ENCODE data around the gene PTPRB. TPM values are rescaled to one million over a fixed set of nuclear protein-coding genes. Genes with fewer than 3 reads are reported as not detected.

Gene PTPRB
- total RNA-seq, 4 donors from 2014 or later: 20.2 to 92.1 (median 56.7) TPM

DNA sequence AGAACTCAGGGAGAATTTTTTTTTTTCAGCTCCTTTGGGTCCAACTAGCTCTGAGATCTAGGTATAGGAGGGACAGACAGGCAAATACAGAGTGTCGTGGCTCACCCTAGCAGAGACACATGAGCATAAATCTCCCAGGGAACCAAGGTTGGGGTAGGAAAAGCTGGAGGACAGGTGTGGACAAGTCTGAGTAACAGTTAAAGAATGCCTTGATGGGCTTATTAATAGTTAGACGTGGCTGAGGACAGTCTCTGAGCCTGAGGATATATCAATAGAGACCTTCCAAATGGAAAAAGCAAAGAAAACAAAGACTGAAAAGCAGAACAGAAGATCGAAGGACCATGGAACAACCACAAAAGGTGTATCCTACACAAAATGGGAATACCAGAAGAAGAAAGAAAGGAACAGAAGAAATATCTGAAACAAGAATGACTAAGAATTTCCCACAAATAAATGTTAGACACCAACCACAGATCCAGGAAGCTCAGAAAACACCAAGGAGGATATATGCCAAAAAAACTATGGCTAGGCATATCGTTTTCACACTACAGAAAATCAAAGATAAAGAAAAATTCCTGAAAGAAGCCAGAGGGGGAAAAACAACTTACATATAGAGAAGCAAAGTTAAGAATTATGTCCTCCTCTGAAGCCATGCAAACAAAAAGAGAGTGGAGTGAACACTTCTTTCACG lies 80.9 kb downstream of the PTPRB start:
- TF ChIP-seq, protein P1, sequence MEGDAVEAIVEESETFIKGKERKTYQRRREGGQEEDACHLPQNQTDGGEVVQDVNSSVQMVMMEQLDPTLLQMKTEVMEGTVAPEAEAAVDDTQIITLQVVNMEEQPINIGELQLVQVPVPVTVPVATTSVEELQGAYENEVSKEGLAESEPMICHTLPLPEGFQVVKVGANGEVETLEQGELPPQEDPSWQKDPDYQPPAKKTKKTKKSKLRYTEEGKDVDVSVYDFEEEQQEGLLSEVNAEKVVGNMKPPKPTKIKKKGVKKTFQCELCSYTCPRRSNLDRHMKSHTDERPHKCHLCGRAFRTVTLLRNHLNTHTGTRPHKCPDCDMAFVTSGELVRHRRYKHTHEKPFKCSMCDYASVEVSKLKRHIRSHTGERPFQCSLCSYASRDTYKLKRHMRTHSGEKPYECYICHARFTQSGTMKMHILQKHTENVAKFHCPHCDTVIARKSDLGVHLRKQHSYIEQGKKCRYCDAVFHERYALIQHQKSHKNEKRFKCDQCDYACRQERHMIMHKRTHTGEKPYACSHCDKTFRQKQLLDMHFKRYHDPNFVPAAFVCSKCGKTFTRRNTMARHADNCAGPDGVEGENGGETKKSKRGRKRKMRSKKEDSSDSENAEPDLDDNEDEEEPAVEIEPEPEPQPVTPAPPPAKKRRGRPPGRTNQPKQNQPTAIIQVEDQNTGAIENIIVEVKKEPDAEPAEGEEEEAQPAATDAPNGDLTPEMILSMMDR (IDR thresholded peaks at IDR 0.05; ENCODE audit: low read depth): no peak

DNA sequence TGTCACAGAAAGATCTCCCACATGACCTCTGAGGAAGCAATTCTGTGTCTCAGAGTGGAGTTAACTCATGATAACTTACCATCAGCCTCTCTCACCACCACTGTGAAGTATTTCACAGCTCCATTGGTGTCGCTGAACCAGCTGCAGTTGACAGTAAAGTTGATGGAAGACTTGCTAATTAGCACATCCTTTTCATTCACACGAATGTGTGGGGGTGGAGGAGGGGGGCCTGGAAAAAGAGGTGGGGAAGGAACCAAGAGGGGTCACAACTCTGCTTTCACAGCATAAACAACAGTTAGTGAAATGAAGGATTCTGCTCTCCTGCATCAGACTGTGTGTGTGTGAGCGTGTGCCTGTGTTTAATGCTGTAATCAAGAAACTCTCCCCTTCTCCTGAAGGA lies 82.1 kb downstream of the PTPRB start:
- TF ChIP-seq, protein P1 (IDR thresholded peaks at IDR 0.05; ENCODE audit: low read depth): no peak

DNA sequence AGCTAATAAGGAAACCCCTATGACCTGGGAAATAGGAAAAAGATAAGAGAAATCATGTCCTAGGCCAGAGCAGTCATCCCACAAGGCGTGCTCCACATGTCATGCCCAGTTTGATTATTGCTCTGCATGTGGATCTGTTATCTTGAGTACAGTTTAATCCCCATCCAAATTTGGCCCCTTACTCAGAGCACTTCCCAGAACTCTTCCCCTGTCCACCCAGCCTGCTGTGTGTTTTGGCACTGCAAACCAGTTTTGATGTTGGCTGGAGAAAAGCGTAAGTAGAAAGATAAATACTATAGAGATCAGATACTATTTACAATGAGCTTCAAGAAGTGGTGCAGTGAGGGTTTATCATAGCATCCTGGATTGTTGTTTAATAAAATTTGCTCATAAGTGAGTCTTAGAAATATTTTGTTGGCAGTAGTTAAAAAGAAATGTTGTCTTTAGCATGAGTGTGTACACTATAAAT lies 83.8 kb downstream of the PTPRB start:
- TF ChIP-seq, protein P1 (IDR thresholded peaks at IDR 0.05; ENCODE audit: low read depth): no peak

DNA sequence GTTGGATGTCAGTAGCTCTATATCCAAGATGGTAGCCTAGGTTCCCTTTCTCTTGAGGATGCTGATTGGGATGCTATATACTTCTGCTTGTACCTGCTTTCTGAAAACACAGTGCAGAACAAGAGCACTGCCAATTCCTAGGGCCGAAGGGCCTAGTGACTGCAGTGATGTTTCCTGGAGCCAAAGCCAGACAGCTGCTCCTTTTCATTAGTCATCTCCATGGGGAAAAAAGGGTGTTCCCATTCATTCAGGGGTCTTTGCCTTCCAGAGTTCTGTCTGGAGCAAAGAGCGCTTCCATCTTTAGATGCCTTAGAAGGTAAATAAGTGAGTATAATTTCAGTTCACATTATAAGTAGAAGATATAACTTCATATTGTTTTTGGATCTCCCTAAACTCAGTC lies 85.5 kb downstream of the PTPRB start:
- TF ChIP-seq, protein P1 (IDR thresholded peaks at IDR 0.05; ENCODE audit: low read depth): no peak

DNA sequence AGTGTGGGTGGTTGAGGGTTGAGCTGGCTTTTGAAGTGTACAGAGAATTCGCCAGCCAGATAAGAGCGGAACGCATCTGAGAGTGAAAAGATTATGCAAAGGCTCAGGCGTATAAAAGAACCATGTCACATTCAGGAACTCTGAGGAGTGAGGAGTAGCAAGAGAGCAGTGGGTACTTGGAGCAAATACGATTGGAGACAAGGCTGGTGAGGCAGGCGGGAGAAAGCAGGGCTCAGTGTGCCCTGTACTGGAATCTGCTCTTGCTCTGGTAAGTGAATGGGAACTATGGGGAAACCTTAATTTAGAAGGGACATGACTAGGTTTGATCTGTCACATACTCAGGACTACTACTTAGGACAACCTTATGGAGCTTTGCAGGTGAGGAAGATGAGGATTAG lies 87.0 kb downstream of the PTPRB start:
- TF ChIP-seq, protein P1 (IDR thresholded peaks at IDR 0.05; ENCODE audit: low read depth): no peak

DNA sequence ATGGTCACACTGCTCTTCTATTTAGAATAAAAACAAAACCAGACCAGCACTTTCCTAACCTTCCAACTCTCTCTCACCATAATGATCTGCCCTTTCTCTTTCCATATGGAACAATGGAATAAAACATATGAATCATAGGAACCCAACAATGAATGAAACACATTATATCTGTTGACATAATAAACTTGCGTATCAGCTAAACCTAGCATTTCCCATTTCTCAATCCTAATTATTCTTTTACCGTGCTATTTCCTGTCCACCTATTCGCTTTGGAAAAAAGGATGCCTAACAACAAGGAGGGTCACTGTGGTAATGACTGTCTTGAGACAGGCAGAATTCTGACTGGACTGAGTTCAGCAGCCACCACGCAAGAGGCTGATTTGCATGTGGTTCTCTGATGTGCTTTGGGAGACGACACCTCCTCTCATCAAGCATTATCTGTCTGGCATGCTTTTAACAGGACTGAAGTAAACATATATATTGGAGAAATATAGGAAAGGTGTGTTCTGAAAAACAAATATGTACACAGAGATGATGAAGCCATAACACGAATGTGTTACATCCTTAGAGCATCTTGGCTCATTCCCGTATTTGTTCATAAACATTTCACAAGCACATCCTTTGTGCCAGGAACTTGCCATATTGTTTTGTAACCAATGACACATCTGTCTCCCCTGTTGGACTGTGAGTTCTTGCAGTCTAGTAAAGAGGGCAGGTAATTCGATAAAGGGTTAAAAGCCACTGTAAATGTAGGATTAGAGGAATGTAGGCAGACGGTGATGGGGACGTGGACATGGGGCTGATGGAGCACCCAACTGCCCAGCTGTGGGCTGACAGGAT lies 87.7 kb downstream of the PTPRB start:
- TF ChIP-seq, protein P1 (IDR thresholded peaks at IDR 0.05; ENCODE audit: low read depth): no peak

DNA sequence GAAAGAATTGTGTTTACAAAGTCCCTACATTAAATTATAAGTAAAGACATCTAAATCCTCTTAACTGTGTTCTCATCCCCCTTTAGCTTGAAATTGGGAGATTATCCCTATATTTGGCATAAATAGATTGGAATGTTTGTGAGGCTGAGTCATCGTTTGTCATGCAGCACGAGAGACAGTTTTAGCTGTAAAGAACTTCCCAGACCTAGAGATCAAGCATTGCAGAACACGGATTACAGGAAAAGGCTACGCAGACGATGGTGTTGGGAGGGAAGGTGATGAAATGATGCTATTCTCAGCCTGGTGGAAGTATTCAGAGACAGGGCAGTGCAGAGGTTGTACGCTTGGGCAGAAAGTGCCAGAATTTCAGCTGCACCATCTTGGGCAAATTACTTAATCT lies 93.8 kb downstream of the PTPRB start:
- TF ChIP-seq, protein P1 (IDR thresholded peaks at IDR 0.05; ENCODE audit: low read depth): no peak

All from subcutaneous adipose tissue (tissue), 4 donors.